Measurements from ENCODE around the gene GAST. TPM values are rescaled to one million over a fixed set of nuclear protein-coding genes. Genes with fewer than 3 reads are reported as not detected.

GAST gene
- total and polyA plus RNA-seq, 9 of the 15 experiments (the other 6 are each of a cell fraction or from before 2014, with no cell fraction given) = not detected

DNA sequence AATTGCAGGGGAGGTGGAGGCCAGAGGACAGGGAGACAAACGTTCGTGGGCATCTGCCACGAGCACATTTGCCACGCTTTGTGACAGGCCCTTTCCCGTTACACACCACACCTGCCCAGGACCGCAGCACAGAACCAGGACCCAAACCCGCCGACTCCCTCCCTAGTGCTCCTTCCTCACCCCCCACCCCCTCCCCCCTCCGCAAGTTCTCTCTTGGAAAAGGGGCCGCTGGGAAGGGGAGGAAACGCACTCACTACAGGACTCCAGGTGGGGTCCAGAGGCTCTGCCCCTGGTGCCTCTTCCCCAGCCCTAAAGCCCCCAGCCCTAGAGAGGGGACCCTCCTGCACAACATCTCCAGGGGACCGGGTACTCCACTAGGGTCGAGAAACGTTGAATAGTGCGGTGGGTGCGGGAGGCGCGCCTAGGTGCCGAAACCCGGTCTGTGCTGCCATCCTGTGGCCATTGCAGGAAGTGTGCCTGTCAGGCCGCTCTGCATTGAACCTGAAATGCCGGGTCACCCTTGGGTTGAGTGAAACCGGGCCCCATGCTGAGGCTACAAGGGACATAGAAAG lies 45.3 kb upstream of the GAST start (continued):
- TF ChIP-seq NR2C2 (CRISPR knock-in tag; IDR thresholded peaks at IDR 0.05) (no peak), NR2C2 (tag; IDR thresholded peaks at IDR 0.05) (peak; percentile 76), ZBTB7A (IDR thresholded peaks at IDR 0.05; ENCODE audit: borderline replicate concordance, control insufficient read depth, low read depth, low read length) (peak; percentile 90), TRIM24 (IDR thresholded peaks at IDR 0.05) (no peak), MYBL2 (IDR thresholded peaks at IDR 0.05; ENCODE audit: low read depth) (no peak), MYBL2 (CRISPR knock-in tag; IDR thresholded peaks at IDR 0.05; ENCODE audit: borderline replicate concordance) (no peak), TAF1 (IDR thresholded peaks at IDR 0.05; ENCODE audit: control insufficient read depth, extremely low read depth, insufficient read depth, low read length, severe bottlenecking) (peak; percentile 70), ZNF217 (CRISPR knock-in tag; IDR thresholded peaks at IDR 0.05) (no peak), ATF1 (CRISPR knock-in tag; IDR thresholded peaks at IDR 0.05) (no peak), ATF1 (tag; IDR thresholded peaks at IDR 0.05) (peak; percentile 44; the same call in 1 of the 2 replicates), GTF2E2 (tag; IDR thresholded peaks at IDR 0.05) (peak; percentile 59; the same call in 1 of the 2 replicates), RB1 (IDR thresholded peaks at IDR 0.05; ENCODE audit: low read depth) (peak; percentile 75), EHMT2 (IDR thresholded peaks at IDR 0.05) (0 out of 2 replicates have a peak, but pooled peaks have one; percentile 35), ZNF79 (CRISPR knock-in tag; IDR thresholded peaks at IDR 0.05; ENCODE audit: low read depth) (no peak), ZNF668 (CRISPR knock-in tag; IDR thresholded peaks at IDR 0.05) (0 out of 2 replicates have a peak, but pooled peaks have one; percentile 11)
- TF ChIP-seq, protein P1, sequence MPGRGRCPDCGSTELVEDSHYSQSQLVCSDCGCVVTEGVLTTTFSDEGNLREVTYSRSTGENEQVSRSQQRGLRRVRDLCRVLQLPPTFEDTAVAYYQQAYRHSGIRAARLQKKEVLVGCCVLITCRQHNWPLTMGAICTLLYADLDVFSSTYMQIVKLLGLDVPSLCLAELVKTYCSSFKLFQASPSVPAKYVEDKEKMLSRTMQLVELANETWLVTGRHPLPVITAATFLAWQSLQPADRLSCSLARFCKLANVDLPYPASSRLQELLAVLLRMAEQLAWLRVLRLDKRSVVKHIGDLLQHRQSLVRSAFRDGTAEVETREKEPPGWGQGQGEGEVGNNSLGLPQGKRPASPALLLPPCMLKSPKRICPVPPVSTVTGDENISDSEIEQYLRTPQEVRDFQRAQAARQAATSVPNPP (IDR thresholded peaks at IDR 0.05; ENCODE audit: borderline replicate concordance, insufficient read depth, insufficient read length) = no peak
- TF ChIP-seq, protein P2, sequence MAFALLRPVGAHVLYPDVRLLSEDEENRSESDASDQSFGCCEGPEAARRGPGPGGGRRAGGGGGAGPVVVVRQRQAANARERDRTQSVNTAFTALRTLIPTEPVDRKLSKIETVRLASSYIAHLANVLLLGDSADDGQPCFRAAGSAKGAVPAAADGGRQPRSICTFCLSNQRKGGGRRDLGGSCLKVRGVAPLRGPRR (CRISPR knock-in tag; IDR thresholded peaks at IDR 0.05) = no peak
- TF ChIP-seq, protein P3, sequence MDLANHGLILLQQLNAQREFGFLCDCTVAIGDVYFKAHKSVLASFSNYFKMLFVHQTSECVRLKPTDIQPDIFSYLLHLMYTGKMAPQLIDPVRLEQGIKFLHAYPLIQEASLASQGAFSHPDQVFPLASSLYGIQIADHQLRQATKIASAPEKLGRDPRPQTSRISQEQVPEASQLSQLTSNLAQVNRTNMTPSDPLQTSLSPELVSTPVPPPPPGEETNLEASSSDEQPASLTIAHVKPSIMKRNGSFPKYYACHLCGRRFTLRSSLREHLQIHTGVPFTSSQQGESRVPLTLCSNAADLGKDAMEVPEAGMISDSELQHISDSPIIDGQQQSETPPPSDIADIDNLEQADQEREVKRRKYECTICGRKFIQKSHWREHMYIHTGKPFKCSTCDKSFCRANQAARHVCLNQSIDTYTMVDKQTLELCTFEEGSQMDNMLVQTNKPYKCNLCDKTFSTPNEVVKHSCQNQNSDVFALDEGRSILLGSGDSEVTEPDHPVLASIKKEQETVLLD (IDR thresholded peaks at IDR 0.05) = no peak
- TF ChIP-seq, protein P4, sequence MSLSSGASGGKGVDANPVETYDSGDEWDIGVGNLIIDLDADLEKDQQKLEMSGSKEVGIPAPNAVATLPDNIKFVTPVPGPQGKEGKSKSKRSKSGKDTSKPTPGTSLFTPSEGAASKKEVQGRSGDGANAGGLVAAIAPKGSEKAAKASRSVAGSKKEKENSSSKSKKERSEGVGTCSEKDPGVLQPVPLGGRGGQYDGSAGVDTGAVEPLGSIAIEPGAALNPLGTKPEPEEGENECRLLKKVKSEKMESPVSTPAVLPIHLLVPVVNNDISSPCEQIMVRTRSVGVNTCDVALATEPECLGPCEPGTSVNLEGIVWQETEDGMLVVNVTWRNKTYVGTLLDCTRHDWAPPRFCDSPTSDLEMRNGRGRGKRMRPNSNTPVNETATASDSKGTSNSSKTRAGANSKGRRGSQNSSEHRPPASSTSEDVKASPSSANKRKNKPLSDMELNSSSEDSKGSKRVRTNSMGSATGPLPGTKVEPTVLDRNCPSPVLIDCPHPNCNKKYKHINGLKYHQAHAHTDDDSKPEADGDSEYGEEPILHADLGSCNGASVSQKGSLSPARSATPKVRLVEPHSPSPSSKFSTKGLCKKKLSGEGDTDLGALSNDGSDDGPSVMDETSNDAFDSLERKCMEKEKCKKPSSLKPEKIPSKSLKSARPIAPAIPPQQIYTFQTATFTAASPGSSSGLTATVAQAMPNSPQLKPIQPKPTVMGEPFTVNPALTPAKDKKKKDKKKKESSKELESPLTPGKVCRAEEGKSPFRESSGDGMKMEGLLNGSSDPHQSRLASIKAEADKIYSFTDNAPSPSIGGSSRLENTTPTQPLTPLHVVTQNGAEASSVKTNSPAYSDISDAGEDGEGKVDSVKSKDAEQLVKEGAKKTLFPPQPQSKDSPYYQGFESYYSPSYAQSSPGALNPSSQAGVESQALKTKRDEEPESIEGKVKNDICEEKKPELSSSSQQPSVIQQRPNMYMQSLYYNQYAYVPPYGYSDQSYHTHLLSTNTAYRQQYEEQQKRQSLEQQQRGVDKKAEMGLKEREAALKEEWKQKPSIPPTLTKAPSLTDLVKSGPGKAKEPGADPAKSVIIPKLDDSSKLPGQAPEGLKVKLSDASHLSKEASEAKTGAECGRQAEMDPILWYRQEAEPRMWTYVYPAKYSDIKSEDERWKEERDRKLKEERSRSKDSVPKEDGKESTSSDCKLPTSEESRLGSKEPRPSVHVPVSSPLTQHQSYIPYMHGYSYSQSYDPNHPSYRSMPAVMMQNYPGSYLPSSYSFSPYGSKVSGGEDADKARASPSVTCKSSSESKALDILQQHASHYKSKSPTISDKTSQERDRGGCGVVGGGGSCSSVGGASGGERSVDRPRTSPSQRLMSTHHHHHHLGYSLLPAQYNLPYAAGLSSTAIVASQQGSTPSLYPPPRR (CRISPR knock-in tag; IDR thresholded peaks at IDR 0.05; ENCODE audit: borderline replicate concordance) = no peak
